ENCODE data around the gene RASSF7. TPM values are rescaled to one million over a fixed set of nuclear protein-coding genes. Genes with fewer than 3 reads are reported as not detected.

RASSF7 gene
- polyA plus RNA-seq, 1 of the 3 experiments (the other 2 are of a cell fraction), result 19.8 TPM

- H3K9me2 ChIP-seq, result no peaks in the 10 kb centered on the region
- H3K36me3 ChIP-seq (replicated peaks in 1 of 2; ENCODE audit: control insufficient read depth in 1 of 2, insufficient read depth in 2 of 2, low read length in 1 of 2), result peaks cover 4 to 37% of the 10 kb centered on the region in 2 experiments
- ChIA-PET CTCF (no interaction called here), POLR2A (interaction anchor here (0.6 kb wide), 1 partner anchor 196 kb away, joined by 3 read pairs; no protein-coding TSS in a partner anchor)
- no peak overlapping the region for H3K9ac ChIP-seq
- H3K4me3 ChIP-seq (ENCODE audit: low read depth in 2 of 2, low read length in 1 of 2), result no peak overlapping the region
- no peak overlapping the region for H3K4me2 ChIP-seq
- H3K4me1 ChIP-seq (ENCODE audit: control insufficient read depth in 1 of 2, insufficient read depth in 2 of 2, low read depth in 1 of 2, low read length in 1 of 2), result peaks cover 0 to 2% of the 10 kb centered on the region in 2 experiments; a peak in 1 of 4 replicates
- H2AFZ ChIP-seq (ENCODE audit: low read depth), result no peak overlapping the region
- H3F3A ChIP-seq (replicated peaks; ENCODE audit: insufficient read depth), result no peaks in the 10 kb centered on the region
- no peaks in the 10 kb centered on the region for H3K27me3 ChIP-seq (ENCODE audit: insufficient read depth)
- H3K9me3 ChIP-seq, result peaks cover 7% of the 10 kb centered on the region; the same call in 1 of the 2 replicates
- H3K27ac ChIP-seq (ENCODE audit: low read depth in 2 of 2, low read length in 1 of 2), result no peak overlapping the region
- no peaks in the 10 kb centered on the region for H4K20me1 ChIP-seq (ENCODE audit: insufficient read depth)
- peaks cover 13% of the 10 kb centered on the region for H3K79me2 ChIP-seq (ENCODE audit: insufficient read depth)
- DNase-seq, result no peak
- TF ChIP-seq FOXM1 (IDR thresholded peaks at IDR 0.05; ENCODE audit: low read depth) (no peak), IRF3 (IDR thresholded peaks at IDR 0.05; ENCODE audit: low read depth, low read length) (no peak)
- WGBS (ENCODE audit: low lambda C conversion rate), result 87% methylated on average over 29 of the region's 29 CpGs
Observed at GRCh38 chr11:512761-513595, 47.8 kb upstream of the RASSF7 start.

- CTCF ChIA-PET, result interaction anchor here (1.4 kb wide), 1 partner anchor 66 kb away, joined by 3 read pairs; no protein-coding TSS in a partner anchor
- no peak overlapping the region for H2AFZ ChIP-seq (ENCODE audit: low read depth)
Observed at GRCh38 chr11:514606-515005, 46.2 kb upstream of the RASSF7 start.

GRCh38 chr11:515131-515530 lies 45.6 kb upstream of the RASSF7 start:
- Histone ChIP-seq H3K27me3 (ENCODE audit: insufficient read depth) (no peaks in the 10 kb centered on the region), H3K9ac (no peak overlapping the region), H3K36me3 (replicated peaks in 1 of 2; ENCODE audit: control insufficient read depth in 1 of 2, insufficient read depth in 2 of 2, low read length in 1 of 2) (peaks cover 0 to 29% of the 10 kb centered on the region in 2 experiments), H3K79me2 (ENCODE audit: insufficient read depth) (no peaks in the 10 kb centered on the region), H3K9me3 (peaks cover 7% of the 10 kb centered on the region; the same call in 1 of the 2 replicates), H3F3A (replicated peaks; ENCODE audit: insufficient read depth) (peaks cover 4% of the 10 kb centered on the region), H3K4me3 (ENCODE audit: low read depth in 2 of 2, low read length in 1 of 2) (no peak overlapping the region), H3K27ac (ENCODE audit: low read depth in 2 of 2, low read length in 1 of 2) (no peak overlapping the region), H3K9me2 (no peaks in the 10 kb centered on the region), H4K20me1 (ENCODE audit: insufficient read depth) (no peaks in the 10 kb centered on the region), H3K4me1 (ENCODE audit: control insufficient read depth in 1 of 2, insufficient read depth in 2 of 2, low read depth in 1 of 2, low read length in 1 of 2) (no peaks in the 10 kb centered on the region; a peak in 1 of 4 replicates), H3K4me2 (no peak overlapping the region), H2AFZ (ENCODE audit: low read depth) (no peak overlapping the region)
- no peak for DNase-seq
- WGBS (ENCODE audit: low lambda C conversion rate), result 96% methylated on average over 6 of the region's 6 CpGs
- CTCF ChIA-PET, result interaction anchor here (1.4 kb wide), 1 partner anchor 67 kb away, joined by 3 read pairs; no protein-coding TSS in a partner anchor
- POLR2A ChIA-PET, result no interaction called here
- TF ChIP-seq TAF1 (IDR thresholded peaks at IDR 0.05; ENCODE audit: borderline replicate concordance, low read depth, low read length), result no peak
- no peak for TF ChIP-seq FOSL2 (IDR thresholded peaks at IDR 0.05; ENCODE audit: borderline replicate concordance, low read depth)
- TF ChIP-seq FOXJ3 (CRISPR knock-in tag; IDR thresholded peaks at IDR 0.05), result no peak
- no peak for TF ChIP-seq MXI1 (IDR thresholded peaks at IDR 0.05; ENCODE audit: low read depth, low read length)
- TF ChIP-seq PBX3 (IDR thresholded peaks at IDR 0.05), result no peak
- no peak for TF ChIP-seq JUND (IDR thresholded peaks at IDR 0.05)
- no peak for TF ChIP-seq MAX (IDR thresholded peaks at IDR 0.05; ENCODE audit: low read depth)
- no peak for TF ChIP-seq RCOR1 (IDR thresholded peaks at IDR 0.05; ENCODE audit: low read length)
- TF ChIP-seq TCF12 (IDR thresholded peaks at IDR 0.05), result no peak
- no peak for TF ChIP-seq NRF1 (IDR thresholded peaks at IDR 0.05; ENCODE audit: low read depth, low read length)
- TF ChIP-seq FOXM1 (IDR thresholded peaks at IDR 0.05; ENCODE audit: low read depth), result no peak
- no peak for TF ChIP-seq RAD21 (IDR thresholded peaks at IDR 0.05; ENCODE audit: low read length)
- no peak for TF ChIP-seq GABPA (IDR thresholded peaks at IDR 0.05; ENCODE audit: low read depth)
- TF ChIP-seq SIN3A (IDR thresholded peaks at IDR 0.05; ENCODE audit: borderline replicate concordance, low read depth, low read length), result no peak
- TF ChIP-seq CTCF (IDR thresholded peaks at IDR 0.05), result no peak

More at GRCh38 chr11:514606-515005, 46.2 kb upstream of the RASSF7 start:
- POLR2A ChIA-PET, result no interaction called here
- Histone ChIP-seq H3K4me2 (no peak overlapping the region), H3K9me3 (peaks cover 7% of the 10 kb centered on the region; the same call in 1 of the 2 replicates), H4K20me1 (ENCODE audit: insufficient read depth) (no peaks in the 10 kb centered on the region), H3K27ac (ENCODE audit: low read depth in 2 of 2, low read length in 1 of 2) (no peak overlapping the region), H3K27me3 (ENCODE audit: insufficient read depth) (no peaks in the 10 kb centered on the region), H3K4me1 (ENCODE audit: control insufficient read depth in 1 of 2, insufficient read depth in 2 of 2, low read depth in 1 of 2, low read length in 1 of 2) (no peaks in the 10 kb centered on the region; a peak in 1 of 4 replicates), H3K4me3 (ENCODE audit: low read depth in 2 of 2, low read length in 1 of 2) (no peak overlapping the region), H3K79me2 (ENCODE audit: insufficient read depth) (no peaks in the 10 kb centered on the region), H3K9me2 (no peaks in the 10 kb centered on the region), H3K9ac (no peak overlapping the region), H3K36me3 (replicated peaks in 1 of 2; ENCODE audit: control insufficient read depth in 1 of 2, insufficient read depth in 2 of 2, low read length in 1 of 2) (peaks cover 2 to 34% of the 10 kb centered on the region in 2 experiments), H3F3A (replicated peaks; ENCODE audit: insufficient read depth) (peaks cover 4% of the 10 kb centered on the region)
- TF ChIP-seq RAD21 (IDR thresholded peaks at IDR 0.05; ENCODE audit: low read length), result no peak
- TF ChIP-seq FOSL2 (IDR thresholded peaks at IDR 0.05; ENCODE audit: borderline replicate concordance, low read depth), result no peak
- TF ChIP-seq FOXM1 (IDR thresholded peaks at IDR 0.05; ENCODE audit: low read depth), result no peak
- no peak for TF ChIP-seq MXI1 (IDR thresholded peaks at IDR 0.05; ENCODE audit: low read depth, low read length)
- DNase-seq, result no peak
- 93% methylated on average over 10 of the region's 10 CpGs for WGBS (ENCODE audit: low lambda C conversion rate)
